Spleen (tissue), 7 donors: ENCODE results near the gene EPS8L3.

Experiments used
- POLR2A ChIP-seq, 3 donors: fragments of 450-650 bp; IDR thresholded peaks; one replicate each; pipeline ENCODE4 v1.5.1; 2017; ENCODE audit warnings: antibody characterized with exemption in 3 of 3, mild to moderate bottlenecking in 1 of 3
- TF ChIP-seq, protein P1 (sequence below), 11 experiments: fragments of 200-600 bp in 7 of 11; fragments of 450-650 bp in 4 of 11; sonication (generic) in 4 of 11; IDR thresholded peaks in 8 of 11; conservative IDR thresholded peaks in 3 of 11; 1 replicate in 7 of 11; 2 replicates in 4 of 11; pipeline versions ENCODE4 v1.4.0 to v1.8.0; 2016 to 2021; ENCODE audit warnings: antibody characterized with exemption in 11 of 11, inconsistent platforms in 4 of 11, mild to moderate bottlenecking in 1 of 11
- donor health status: DM: no; HTN: no; CAD: no; lungs with moderate emphysema.
- donor health status: DM: no; HTN: no; CAD: no.
- donor health status: DM: no; HTN: no; CAD: no.

DNA sequence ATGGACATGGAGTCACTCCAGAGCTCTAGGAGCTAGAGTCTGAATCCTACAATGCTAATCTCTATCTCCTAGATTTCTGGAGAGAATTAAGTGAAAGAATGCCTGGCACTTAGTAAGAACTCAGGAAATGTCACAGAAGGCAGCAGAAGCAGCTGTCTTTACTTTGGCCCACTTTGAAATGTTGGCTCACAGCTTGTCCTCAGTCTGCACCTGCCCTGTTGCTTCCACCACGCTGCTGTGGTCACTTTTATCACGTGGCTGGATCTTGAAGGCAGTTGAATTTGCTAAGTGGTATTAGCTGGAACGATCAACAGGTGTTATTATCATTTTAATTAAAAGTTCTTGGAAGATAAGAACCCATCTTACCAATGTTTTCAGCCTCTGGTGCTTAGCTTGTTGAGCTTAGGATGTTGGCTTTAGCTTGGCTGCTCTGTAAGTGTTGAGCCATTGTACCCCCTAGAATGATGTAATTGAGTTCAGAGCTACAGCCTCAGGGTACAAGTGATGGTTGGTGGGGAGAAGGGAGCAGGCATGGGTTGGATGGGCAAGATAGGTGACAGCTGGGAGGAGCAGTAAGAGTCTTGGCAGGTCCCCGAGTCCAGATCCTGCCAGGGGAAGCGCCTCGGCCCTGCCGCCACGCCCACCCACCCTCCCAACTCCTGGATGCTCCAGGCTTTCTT lies 41.9 kb upstream of the EPS8L3 start:
- TF ChIP-seq, protein P1, sequence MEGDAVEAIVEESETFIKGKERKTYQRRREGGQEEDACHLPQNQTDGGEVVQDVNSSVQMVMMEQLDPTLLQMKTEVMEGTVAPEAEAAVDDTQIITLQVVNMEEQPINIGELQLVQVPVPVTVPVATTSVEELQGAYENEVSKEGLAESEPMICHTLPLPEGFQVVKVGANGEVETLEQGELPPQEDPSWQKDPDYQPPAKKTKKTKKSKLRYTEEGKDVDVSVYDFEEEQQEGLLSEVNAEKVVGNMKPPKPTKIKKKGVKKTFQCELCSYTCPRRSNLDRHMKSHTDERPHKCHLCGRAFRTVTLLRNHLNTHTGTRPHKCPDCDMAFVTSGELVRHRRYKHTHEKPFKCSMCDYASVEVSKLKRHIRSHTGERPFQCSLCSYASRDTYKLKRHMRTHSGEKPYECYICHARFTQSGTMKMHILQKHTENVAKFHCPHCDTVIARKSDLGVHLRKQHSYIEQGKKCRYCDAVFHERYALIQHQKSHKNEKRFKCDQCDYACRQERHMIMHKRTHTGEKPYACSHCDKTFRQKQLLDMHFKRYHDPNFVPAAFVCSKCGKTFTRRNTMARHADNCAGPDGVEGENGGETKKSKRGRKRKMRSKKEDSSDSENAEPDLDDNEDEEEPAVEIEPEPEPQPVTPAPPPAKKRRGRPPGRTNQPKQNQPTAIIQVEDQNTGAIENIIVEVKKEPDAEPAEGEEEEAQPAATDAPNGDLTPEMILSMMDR (IDR thresholded peaks at IDR 0.05 in 8 of 11, conservative IDR thresholded peaks at IDR 0.05 in 3 of 11), result no peak
- no peak for TF ChIP-seq POLR2A (IDR thresholded peaks at IDR 0.05)
